CD4-positive, alpha-beta T cell (primary cell): ENCODE data around the gene CDH13. TPM values are rescaled to one million over a fixed set of nuclear protein-coding genes. Genes with fewer than 3 reads are reported as not detected.

Source experiments
- ATAC-seq: fragments of 200-7000 bp; cut with Tn5 transposase; one replicate; pipeline ENCODE4 v1.10.0; 2022; ENCODE audit warnings: mild to moderate bottlenecking; ENCODE audit not compliant: poor library complexity
- CTCF ChIA-PET: fragments of 350-600 bp; sonication (Branson Sonifier 250); formaldehyde crosslinking; loops from one replicate; lab custom pipeline; 2021; ENCODE audit warnings: antibody characterized with exemption, inconsistent platforms; lab: Charles Lee
- POLR2A ChIA-PET: fragments of 350-600 bp; sonication (Branson Sonifier 250); formaldehyde crosslinking; loops from one replicate; lab custom pipeline; 2021; ENCODE audit warnings: antibody characterized with exemption, inconsistent platforms; lab: Charles Lee
- DNase-seq, 14 experiments: peaks; one replicate each; pipeline ENCODE4 v3.0.0-alpha.2; 2013 to 2020; ENCODE audit warnings: mixed read lengths in 2 of 14
- H3K27ac ChIP-seq, 2 donors: one replicate each; pipeline versions ENCODE4 v1.5.1 to v1.7.0; 2013; ENCODE audit warnings: low read length in 2 of 2, low read depth in 1 of 2, mild to moderate bottlenecking in 1 of 2
- H3K27me3 ChIP-seq, 2 experiments: 1 replicate in 1 of 2; 2 replicates in 1 of 2; pipeline versions ENCODE4 v1.6.1 to v1.7.0; 2013; ENCODE audit warnings: low read length in 2 of 2, control low read depth in 1 of 2, mild to moderate bottlenecking in 1 of 2, moderate library complexity in 1 of 2; ENCODE audit not compliant: insufficient read depth in 2 of 2, control insufficient read depth in 1 of 2
- H3K36me3 ChIP-seq: one replicate; pipeline ENCODE4 v1.6.1; 2013; ENCODE audit warnings: low read length, control low read depth; ENCODE audit not compliant: insufficient read depth
- H3K4me1 ChIP-seq: one replicate; pipeline ENCODE4 v1.6.1; 2013; ENCODE audit warnings: low read length, control low read depth; ENCODE audit not compliant: insufficient read depth
- H3K4me3 ChIP-seq: one replicate; pipeline ENCODE4 v1.5.1; 2013; ENCODE audit warnings: mild to moderate bottlenecking, low read length, moderate library complexity
- H3K9me3 ChIP-seq, 2 experiments: 1 replicate in 1 of 2; 2 replicates in 1 of 2; pipeline versions ENCODE4 v1.6.1 to v1.7.0; 2013; ENCODE audit warnings: low read length in 2 of 2, mild to moderate bottlenecking in 2 of 2, control low read depth in 1 of 2, moderate library complexity in 1 of 2; ENCODE audit not compliant: control insufficient read depth in 1 of 2, insufficient read depth in 1 of 2
- H3K27ac Mint-ChIP-seq: one replicate; pipeline ENCODE4 v1.8.0; 2020; ENCODE audit warnings: mixed read lengths
- H3K27me3 Mint-ChIP-seq: one replicate; pipeline ENCODE4 v1.8.0; 2021; ENCODE audit warnings: mixed read lengths
- H3K36me3 Mint-ChIP-seq: one replicate; pipeline ENCODE4 v1.8.0; 2021; ENCODE audit warnings: low read depth, mixed read lengths
- H3K4me1 Mint-ChIP-seq: one replicate; pipeline ENCODE4 v1.8.0; 2021; ENCODE audit warnings: low read depth, mixed read lengths
- H3K4me3 Mint-ChIP-seq: one replicate; pipeline ENCODE4 v1.8.0; 2020; ENCODE audit warnings: mild to moderate bottlenecking, mixed read lengths
- H3K9me3 Mint-ChIP-seq: one replicate; pipeline ENCODE4 v1.8.0; 2020; ENCODE audit warnings: mixed read lengths
- CTCF ChIP-seq: fragments of 200-600 bp; IDR thresholded peaks from one replicate; pipeline ENCODE4 v1.8.0; 2022; ENCODE audit warnings: antibody characterized with exemption, mild to moderate bottlenecking
- intact Hi-C, 2 experiments: fragments of 100-400 bp; cut with DNase I in 1 of 2; cut with micrococcal nuclease in 1 of 2; formaldehyde crosslinking; loops; one replicate each; pipeline versions ENCODE4 v1.15.1 to v1.9.0; 2023 to 2025; cut with DNase I, micrococcal nuclease
- total RNA-seq, 174 experiments: library from RNA in 2 of 174; stranded (reverse) in 2 of 174; gene quantifications; one replicate each; pipeline ENCODE4 v1.2.3 and lab custom pipeline; 2021 to 2026

Gene CDH13
- total RNA-seq, 2 experiments from 2014 or later, result not detected

GRCh38 chr16:83482545-83483162 is 855.9 kb downstream of the CDH13 start:
- Mint-ChIP-seq H3K36me3 (no peaks in the 10 kb centered on the region), H3K9me3 (peaks cover 2% of the 10 kb centered on the region), H3K4me3 (no peak overlapping the region), H3K27me3 (peaks cover 3% of the 10 kb centered on the region), H3K27ac (no peak overlapping the region), H3K4me1 (no peaks in the 10 kb centered on the region)
- POLR2A ChIA-PET, result no interaction called here
- Histone ChIP-seq H3K27me3 (no peaks in the 10 kb centered on the region), H3K4me1 (no peaks in the 10 kb centered on the region), H3K36me3 (no peaks in the 10 kb centered on the region), H3K4me3 (no peak overlapping the region), H3K27ac (no peak overlapping the region), H3K9me3 (peaks cover 0 to 7% of the 10 kb centered on the region in 2 experiments)
- ATAC-seq (no peak), DNase-seq (no peak)
- no peak for TF ChIP-seq CTCF
- intact Hi-C loops, result no loop called here
- CTCF ChIA-PET, result no interaction called here

- no peak for TF ChIP-seq CTCF
- no peak overlapping the region for H3K4me3 ChIP-seq
- H3K9me3 ChIP-seq, result no peaks in the 10 kb centered on the region
- H3K4me1 ChIP-seq, result no peaks in the 10 kb centered on the region
- DNase-seq (no peak), ATAC-seq (no peak)
- ChIA-PET POLR2A (no interaction called here), CTCF (no interaction called here)
- H3K9me3 Mint-ChIP-seq, result peaks cover 4% of the 10 kb centered on the region
- H3K4me3 Mint-ChIP-seq, result no peak overlapping the region
- H3K4me1 Mint-ChIP-seq, result no peaks in the 10 kb centered on the region
- intact Hi-C loops, result no loop called here
- H3K36me3 Mint-ChIP-seq, result no peaks in the 10 kb centered on the region
- no peaks in the 10 kb centered on the region for H3K36me3 ChIP-seq
- H3K27ac Mint-ChIP-seq, result no peak overlapping the region
- H3K27me3 ChIP-seq, result no peaks in the 10 kb centered on the region
- no peak overlapping the region for H3K27ac ChIP-seq
- H3K27me3 Mint-ChIP-seq, result peaks cover 5% of the 10 kb centered on the region
These were observed 863.3 kb downstream of the CDH13 start for GRCh38 chr16:83490073-83490472.

DNA sequence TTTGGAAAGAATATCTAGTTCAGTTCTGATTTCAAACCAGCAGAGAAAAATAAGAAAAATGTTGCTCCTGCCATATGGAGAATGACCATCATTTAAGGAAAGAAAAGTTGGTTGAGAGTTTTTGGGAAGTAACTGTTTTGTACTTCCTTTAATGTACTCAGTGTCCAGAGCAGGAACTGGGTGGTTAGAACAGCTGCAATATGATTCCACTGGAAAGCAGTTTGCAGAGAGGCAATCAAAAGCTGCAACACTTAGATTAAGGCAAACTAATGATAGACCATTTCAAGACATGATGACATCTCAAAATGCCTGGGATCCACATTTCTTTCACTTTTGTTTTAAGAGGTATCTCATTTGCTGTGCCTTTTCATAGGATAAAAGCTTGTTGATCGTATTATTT is 867.7 kb downstream of the CDH13 start:
- ChIA-PET CTCF (no interaction called here), POLR2A (no interaction called here)
- TF ChIP-seq CTCF, result no peak
- Histone ChIP-seq H3K27me3 (no peaks in the 10 kb centered on the region), H3K4me1 (no peaks in the 10 kb centered on the region), H3K4me3 (no peak overlapping the region), H3K36me3 (no peaks in the 10 kb centered on the region), H3K9me3 (no peaks in the 10 kb centered on the region), H3K27ac (no peak overlapping the region)
- no peaks in the 10 kb centered on the region for H3K4me1 Mint-ChIP-seq
- intact Hi-C loops, result no loop called here
- ATAC-seq (no peak), DNase-seq (no peak)
- H3K36me3 Mint-ChIP-seq, result no peaks in the 10 kb centered on the region
- no peaks in the 10 kb centered on the region for H3K27me3 Mint-ChIP-seq
- no peaks in the 10 kb centered on the region for H3K9me3 Mint-ChIP-seq
- no peak overlapping the region for H3K27ac Mint-ChIP-seq
- H3K4me3 Mint-ChIP-seq, result no peak overlapping the region
